RPMI8226 (cell line): ENCODE measurements around the gene DCST1.
"Not testable (repeated sequence)": the region's sequence is repeated elsewhere in the genome, so short reads cannot be mapped to it uniquely, and the experiment has no call there.

Source experiments
- DNase-seq: peaks from one replicate; pipeline ENCODE4 v3.0.0-alpha.2; 2015

The DCST1 gene, protein sequence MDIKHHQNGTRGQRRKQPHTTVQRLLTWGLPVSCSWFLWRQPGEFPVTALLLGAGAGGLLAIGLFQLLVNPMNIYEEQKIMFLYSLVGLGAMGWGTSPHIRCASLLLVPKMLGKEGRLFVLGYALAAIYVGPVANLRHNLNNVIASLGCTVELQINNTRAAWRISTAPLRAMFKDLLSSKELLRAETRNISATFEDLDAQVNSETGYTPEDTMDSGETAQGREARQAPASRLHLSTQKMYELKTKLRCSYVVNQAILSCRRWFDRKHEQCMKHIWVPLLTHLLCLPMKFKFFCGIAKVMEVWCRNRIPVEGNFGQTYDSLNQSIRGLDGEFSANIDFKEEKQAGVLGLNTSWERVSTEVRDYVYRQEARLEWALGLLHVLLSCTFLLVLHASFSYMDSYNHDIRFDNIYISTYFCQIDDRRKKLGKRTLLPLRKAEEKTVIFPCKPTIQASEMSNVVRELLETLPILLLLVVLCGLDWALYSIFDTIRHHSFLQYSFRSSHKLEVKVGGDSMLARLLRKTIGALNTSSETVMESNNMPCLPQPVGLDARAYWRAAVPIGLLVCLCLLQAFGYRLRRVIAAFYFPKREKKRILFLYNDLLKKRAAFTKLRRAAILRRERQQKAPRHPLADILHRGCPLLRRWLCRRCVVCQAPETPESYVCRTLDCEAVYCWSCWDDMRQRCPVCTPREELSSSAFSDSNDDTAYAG

DNA sequence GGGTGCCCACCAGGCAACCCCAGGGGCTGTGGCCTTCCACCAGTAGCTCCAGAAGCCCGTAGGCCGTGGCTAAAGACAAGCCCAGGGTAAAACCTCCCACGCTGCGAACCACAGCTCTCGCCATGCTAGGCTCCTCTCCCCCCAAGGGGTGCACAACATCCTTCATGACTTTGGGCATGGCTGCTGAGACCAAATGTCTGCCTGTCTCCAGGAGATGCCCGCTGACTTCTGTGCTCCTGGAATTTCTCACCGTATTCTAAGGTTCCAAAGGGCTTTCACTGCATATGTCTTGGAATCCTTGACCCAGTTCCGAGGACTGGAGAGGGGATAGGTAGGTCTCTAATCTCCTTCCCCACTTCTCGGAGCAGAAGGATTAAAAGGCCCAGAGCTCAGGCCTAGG, at the start of gene DCST1, which contains the start of gene DCST2:
Gene DCST1 (plus strand): TSS at position 301 of the 400 bp plus-strand sequence. CDS start 213 bp downstream, outside the sequence.
Gene DCST2 (minus strand): TSS at position 258 of the 400 bp plus-strand sequence. CDS start 80 bp downstream, at position 178.
- no peak for DNase-seq

DNA sequence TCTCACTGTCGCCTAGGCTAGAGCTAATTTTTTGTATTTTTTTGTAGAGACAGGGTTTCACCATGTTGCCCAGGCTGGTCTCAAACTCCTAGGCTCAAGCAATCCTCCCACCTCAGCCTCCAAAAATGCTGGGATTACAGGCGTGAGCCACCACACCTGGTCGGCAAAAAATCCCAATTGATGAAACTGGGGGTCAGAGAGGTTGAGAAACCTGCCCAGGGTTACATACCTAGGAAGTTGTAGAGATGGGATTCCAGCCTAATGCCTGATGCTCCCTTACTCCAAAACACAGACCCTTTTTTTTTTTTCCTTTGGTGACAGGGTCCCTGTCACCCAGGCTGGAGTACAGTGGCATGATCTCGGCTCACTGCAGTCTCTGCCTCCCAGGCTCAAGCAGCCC, 46.9 kb upstream of the DCST1 start:
- not testable (repeated sequence) for DNase-seq

DNA sequence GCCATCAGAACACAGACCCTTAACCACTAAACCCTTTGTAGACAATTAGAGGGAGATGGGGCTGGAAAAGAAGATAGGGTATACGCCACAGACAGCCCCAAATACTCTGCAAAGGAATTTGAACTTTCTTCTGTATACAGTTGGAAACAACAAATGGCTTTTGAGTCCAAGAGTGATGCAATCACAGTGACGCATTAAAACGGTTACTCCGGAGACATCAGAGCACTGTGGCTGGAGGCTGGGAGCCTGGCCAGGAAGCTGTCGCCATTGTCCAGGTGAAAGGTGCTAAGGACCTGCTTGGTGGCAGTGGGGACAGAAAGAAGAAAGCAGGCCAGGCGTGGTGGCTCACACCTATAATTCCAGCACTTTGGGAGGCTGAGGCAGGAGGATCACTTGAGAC, 46.3 kb upstream of the DCST1 start:
- DNase-seq, result no peak

DNA sequence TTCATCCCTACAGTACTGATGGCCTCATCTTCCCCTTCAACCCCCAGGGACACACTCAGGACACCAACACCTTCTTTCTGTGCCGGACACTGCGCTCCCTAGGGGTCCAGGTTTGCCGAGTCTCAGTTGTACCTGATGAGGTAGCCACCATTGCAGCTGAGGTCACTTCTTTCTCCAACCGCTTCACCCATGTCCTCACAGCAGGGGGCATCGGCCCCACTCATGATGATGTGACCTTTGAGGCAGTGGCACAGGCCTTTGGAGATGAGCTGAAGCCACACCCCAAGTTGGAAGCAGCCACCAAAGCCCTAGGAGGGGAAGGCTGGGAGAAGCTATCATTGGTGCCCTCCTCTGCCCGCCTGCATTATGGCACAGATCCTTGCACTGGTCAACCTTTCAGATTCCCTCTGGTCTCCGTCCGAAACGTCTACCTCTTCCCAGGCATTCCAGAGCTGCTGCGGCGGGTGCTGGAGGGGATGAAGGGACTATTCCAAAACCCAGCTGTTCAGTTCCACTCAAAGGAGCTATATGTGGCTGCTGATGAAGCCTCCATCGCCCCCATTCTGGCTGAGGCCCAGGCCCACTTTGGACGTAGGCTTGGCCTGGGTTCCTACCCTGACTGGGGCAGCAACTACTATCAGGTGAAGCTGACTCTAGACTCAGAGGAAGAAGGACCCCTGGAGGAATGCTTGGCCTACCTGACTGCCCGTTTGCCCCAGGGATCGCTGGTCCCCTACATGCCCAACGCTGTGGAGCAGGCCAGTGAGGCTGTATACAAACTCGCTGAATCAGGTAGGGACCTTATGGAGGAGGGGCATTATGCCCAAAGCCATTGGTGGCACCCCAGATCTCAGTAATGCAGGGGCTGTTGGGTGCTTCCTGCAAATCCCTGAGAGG, 45.3 kb upstream of the DCST1 start:
- DNase-seq, result no peak

DNA sequence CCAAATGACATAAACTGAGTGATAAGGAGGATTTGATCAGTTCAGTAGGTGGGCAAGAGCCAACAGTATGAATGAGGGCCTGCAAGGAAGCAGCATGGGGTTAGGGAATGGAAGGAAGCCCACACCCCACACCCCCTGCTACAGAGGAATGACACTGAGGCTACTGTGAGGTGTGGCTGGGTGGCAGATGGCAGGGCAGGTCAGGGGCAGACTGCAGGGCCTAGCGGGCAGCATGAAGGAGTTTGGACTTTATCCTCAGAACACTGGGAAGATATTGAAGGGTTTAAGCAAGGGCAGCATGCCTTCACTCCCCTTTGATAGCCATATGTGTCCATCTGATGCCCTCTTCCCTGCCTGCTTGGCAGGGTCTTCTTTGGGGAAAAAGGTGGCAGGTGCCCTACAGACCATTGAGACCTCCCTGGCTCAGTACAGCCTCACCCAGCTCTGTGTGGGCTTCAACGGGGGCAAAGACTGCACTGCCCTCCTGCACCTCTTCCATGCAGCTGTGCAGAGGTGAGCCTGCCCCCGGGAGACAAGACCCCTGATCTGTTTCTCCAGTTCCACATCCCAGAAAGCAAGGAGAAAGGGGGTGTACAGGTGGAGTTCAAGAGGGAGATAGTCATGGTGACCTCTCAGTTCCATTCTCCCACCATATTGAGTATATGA, 44.3 kb upstream of the DCST1 start:
- DNase-seq, result no peak

DNA sequence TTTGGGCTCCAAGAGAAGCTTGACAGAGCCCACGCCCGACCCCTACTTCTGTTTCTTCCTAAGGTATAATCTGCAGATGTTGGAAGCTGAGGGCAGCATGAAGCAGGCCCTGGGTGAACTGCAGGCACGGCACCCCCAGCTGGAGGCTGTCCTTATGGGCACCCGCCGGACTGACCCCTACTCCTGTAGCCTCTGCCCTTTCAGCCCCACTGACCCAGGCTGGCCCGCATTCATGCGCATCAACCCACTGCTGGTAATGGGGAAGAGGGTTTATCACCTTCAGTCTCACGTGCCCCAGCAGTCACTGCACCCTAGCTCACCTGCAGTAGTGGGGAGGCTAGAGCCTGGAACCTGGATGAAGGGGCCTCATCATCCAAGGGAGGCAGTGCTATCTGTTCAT, 43.3 kb upstream of the DCST1 start:
- no peak for DNase-seq

DNA sequence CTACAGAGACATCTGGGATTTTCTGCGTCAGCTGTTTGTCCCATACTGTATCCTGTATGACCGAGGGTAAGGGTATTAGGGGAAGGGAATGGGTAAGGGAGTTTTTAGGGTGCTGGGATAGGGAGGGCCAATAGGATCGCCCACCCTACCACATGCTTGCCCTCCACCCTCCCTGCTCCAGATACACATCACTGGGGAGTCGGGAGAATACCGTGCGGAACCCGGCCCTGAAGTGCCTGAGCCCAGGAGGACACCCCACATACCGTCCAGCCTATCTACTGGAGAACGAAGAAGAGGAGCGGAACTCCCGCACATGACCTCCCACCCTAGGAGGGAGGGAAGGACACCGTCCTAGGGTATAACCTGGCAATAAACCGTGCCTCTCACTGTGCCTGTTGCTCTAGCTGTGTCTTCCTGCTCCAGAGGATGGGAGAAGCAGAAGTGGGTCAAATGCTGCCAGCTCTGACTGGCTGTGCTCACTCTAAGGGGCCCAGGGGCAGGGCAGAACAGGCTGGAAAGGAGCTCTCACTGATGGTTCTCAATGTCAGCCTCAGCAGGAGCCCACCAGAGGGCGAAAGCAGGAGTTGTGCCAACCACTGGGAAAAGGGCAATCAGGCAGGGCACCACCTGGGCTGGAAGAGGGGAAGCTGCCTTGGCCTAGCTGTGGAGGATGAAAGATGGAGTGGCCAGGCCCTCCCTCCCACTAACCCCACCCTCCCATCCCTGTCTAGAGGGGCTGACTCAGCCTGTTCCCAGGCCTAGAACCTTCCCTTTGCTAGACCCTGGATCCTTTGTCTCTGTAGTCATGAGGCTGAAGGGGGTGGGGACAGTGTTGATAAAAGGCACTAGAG, 40.7 kb upstream of the DCST1 start:
- DNase-seq, result peak; percentile 58

DNA sequence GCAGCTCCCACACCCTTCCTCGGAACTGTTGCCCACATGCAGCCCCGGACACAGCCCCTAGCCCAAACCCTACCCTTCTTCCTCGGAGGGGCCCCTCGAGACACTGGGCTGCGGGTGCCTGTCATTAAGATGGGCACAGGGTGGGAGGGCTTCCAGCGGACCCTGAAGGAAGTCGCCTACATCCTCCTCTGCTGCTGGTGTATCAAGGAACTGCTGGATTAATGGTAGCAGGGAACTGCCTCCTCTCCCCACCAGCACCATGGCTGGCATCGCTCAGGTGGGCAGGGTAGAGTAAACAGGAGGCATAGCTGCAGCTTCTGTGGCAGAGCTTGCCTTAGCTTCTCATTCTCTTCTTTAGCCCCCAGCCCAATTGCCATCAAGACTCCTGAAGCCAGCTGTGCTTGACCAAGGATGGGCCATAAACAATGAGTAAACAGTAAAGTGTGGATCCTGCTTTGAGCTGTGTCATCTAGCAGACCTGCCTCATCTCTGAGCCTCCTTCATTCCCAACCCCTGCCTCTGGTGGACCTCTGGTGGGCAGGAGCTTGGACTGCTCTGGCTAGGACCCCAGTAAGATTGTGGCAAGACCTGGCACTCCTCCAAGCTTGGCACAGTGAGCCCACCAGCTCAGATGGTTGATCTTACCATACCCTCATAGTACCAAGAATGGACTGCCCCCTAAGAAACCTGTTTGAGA, 39.9 kb upstream of the DCST1 start, which contains the start of gene LENEP:
Gene LENEP (plus strand): TSS at position 15 of the 697 bp plus-strand sequence. CDS start 22 bp downstream, at position 37.
- DNase-seq, result no peak

DNA sequence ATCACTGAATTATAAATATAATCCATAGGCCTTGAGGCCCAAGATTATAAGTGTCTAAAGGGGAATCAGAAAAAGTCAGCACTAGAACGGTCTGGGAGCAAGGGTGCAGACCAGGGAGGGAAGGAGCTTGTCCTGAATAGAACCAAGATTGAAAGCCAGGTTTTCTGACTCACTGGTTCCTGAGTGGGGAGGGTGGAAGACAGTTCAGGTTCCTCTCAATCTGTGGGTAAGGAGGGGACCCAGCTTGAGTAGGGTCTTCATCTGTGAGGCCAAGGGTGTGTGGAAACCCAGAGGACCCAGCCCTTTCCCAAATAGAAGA, 39.4 kb upstream of the DCST1 start:
- DNase-seq, result no peak

DNA sequence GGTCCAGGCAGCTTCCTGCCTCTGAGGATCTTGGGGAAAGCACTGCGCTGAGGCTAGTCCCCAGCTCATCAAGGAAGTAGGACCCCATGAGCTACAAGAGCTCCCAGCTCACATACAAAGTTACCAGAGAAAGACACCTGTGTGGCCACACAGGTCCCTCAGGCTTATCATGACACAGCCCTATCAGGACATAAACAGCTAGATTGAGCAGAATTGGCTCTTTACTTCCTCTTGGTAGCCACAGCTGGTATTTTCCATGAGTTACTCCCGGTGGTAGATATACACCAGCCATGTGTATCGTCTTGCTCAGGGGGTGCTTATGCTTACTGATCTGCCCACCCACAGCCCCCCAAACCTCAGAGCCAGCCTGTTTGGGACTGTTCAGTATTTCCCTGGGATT, 39.0 kb upstream of the DCST1 start:
- no peak for DNase-seq

DNA sequence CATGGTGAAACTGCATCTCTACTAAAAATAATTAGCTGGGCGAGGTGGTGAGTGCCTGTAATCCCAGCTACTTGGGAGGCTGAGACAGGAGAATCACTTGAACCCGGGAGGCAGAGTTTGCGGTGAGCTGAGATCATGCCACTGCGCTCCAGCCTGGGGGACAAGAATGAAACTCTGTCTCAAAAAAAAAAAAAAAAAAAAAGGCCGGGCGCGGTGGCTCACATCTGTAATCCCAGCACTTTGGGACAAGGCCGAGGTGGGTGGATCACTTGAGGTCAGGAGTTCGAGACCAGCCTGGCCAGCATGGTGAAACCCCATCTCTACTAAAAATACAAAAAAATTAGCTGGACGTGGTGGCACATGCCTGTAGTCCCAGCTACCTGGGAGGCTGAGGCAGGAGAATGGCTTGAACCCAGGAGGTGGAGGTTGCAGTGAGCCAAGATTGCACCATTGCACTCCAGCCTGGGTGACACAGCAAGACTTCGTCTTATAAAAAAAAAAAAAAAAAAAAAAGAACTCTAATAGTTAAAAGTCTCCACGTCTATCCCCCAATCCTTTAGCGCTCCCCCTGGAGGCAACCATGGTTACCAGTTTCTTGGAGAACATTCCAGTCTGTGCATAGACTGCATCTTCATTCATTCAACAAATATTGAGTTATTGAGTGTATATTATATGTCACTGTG, 38.2 kb upstream of the DCST1 start:
- peak; percentile 67 for DNase-seq

DNA sequence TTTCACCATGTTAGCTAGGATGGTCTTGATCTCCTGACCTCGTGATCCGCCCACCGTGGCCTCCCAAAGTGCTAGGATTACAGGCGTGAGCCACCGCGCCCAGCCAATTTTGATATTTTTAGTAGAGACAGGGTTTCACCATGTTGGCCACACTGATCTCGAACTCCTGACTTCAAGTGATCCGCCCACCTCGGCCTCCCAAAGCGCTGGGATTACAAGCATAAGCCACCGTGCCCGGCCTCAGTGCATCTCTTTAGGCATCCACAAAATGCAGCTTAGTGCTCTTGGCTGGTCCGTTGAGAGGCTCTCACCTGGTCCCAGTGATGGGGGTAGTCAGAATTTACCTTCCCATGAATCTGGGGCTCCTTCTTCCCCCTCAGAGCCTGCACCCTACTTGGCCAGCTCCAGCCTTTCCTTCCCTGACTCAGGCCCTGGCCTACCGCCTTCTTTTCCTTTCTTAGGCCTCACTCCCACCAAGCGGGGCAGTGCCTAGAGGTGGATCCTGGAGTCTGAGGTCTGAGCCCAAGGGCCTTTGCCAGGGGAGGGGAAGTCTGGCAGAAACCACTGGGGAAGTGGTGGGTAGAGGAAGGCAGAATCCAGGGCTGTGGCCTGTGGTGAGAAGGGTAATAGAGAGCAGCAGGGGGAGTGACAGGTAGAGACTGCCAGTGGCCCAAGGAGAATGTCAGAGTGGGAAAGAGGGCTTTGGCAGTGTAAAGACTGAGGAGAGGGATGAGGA, 36.5 kb upstream of the DCST1 start:
- no peak for DNase-seq

DNA sequence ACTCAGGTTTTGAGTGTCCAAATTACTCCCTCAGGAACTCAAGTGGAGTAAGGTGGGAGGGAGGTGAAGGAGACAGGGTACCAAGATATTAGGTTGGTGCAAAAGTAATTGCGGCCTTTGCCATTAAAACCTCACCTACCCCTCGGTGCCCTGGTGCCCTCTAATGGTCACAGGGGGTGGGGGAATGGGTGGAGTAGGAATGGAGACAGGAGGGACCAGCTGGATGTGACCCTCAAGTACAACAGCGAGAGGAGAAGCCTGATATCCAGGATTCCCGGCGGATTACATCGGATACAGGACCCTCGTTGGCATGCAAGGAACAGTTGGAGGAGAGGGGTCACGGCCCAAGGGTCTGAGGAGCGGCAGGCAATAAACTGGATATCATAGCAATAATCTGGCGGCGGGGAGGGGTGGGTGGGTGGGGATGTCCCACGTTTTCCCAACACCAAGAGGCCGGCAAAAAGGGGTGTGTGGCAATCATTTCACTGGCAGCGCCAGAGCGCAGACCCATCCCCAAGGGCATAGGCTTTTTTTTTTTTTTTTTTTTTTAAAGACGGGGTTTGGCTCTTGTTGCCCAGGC, 35.3 kb upstream of the DCST1 start:
- DNase-seq, result no peak

DNA sequence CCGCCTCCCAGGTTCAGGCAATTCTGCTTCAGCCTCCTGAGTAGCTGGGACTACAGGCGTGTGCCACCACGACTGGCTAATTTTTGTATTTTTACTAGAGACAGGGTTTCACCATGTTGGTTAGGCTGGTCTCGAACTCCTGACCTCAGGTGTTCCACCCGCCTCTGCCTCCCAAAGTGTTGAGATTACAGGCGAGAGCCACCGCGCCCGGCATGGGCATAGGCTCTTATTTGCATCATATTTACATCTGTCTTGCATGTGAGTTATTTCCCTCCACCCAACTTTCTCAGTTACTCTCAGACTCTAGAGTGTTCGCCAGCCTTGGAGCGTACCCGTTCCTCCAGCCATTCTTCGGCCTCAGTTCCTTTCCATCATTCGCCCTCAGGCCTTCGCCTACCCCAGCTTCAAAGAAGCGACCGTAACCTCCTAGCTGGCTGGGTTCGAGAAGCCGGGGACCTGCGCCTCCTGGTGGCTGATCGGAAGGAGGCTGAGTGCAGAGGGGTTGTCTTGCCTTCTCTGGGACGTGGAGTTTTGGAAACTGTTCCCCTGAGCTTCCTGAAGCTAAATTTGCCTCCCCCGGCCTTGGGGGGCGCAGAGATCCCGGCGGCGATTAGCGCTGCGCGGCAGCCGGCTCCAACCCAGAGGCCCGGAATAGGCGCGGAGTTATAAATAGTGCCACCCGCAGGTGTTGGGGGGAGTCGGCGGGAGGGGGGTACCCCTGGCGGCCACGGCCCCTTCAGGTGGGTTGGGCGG, 34.6 kb upstream of the DCST1 start:
- DNase-seq, result peak; percentile 90

DNA sequence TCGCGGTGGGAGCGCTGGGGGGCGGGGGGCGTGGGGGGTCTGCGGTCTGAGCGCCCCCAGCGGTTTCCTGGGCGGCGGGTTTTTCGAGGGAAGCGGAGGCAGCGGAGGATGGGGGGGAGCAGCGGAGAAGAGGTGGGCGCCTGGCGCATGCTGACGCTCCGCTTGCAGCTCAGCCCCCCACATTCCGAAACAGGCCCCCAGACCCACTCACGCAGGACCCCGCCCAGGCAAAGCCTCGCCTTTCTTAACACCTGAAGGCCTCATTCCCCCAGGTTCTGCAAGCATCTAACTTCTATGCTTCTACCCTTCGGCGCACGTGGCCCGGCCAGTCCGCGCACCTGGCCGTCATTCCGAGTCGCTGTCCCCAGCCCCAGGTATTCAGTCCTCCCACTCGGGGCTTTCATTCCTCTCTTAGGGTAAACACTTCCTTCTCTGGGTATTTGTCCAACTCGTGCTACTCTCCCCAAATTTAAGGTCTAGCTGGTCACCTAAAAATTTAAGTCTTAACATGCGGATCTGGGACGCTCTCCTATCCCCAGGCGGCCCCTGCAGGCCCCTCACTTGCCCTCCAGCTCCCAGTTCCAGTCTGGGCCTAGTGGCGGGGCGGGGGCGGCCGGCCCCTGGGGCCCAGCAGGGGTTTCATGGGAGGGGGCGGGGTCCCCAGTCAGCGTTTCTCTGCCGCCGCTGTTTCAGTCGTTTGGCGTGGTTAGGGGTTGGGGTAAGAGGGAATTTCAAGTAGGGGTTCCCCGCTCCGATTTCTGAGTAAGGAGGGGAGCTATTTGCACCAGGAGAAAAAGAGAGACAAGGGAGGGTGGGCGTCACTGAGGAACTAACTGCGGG, 33.8 kb upstream of the DCST1 start:
- DNase-seq, result peak; percentile 92

DNA sequence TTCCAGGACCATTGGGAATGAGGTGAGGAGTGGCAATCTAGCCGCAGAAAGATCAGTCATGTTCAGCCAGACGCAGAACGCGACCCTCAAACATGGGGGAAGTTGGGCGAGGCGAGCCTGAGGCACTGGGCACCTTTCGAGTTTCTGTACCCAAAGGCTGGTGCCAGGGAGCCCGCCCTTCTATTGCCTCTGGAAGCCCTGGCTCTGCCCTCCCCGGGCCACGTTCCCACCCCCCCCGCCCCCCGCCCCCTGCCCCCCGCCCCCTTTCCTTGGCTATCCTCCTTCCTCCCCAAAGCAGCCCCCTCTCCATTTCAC, 33.3 kb upstream of the DCST1 start:
- DNase-seq, result no peak

DNA sequence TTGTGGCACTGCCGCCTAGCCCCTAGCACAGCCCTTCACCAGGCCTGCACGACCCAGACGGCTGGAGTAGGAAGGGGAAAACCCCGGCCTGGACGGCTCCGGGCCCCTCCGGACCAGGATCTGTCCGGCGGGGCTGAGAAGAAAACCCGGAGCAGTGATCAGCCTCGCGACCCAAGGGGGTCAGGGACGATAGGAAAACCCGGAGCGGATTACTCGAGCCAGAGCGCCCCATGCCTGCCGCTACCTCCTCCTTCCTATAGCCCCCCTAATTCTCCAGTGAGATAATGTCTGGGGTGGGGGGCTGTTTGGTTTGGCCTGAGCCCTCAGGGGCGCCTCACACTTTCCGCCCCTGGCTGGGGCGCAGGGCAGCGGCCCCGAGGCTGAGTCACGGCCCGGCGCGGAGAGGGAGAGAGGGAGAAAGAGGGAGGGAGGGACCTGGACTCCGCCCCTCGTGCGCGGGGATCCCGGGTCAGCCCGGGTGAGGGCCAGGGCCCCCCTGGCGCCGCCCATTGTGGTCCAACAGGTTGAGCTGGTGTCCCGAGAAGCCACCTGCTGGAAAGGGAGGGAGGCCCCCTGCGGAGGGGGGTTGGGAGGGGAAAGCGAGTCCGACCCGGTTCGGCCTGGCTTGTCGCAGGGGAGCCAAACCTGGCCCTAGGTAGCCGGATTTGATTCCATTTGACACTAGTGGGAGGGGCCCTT, 32.7 kb upstream of the DCST1 start:
- peak; percentile 98 for DNase-seq
